HCT116 (cell line): ENCODE measurements around the gene PRCD. TPM values are rescaled to one million over a fixed set of nuclear protein-coding genes. Genes with fewer than 3 reads are reported as not detected.

ENCODE experiments used
- ATAC-seq: fragments of 200-7000 bp; cut with Tn5 transposase; 2 replicates; pipeline ENCODE4 v1.9.1; 2020; ENCODE audit warnings: mild to moderate bottlenecking, moderate library complexity
- BruUV-seq: library from RNA; stranded (reverse); fragments of 400-500 nt; replicated peaks from 2 replicates; lab custom pipeline; 2021; lab: Mats Ljungman, UMichigan
- CTCF ChIA-PET: fragments of 300-600 bp; sonication (Branson Sonifier 250); formaldehyde crosslinking; loops from one replicate; lab custom pipeline; 2021; ENCODE audit warnings: antibody characterized with exemption; lab: Charles Lee
- POLR2A ChIA-PET: fragments of 300-600, 350-600 bp; sonication (Branson Sonifier 250); formaldehyde crosslinking; loops from one replicate; lab custom pipeline; 2021; ENCODE audit warnings: antibody characterized with exemption; lab: Charles Lee
- RAD21 ChIA-PET, 2 experiments: fragments of 300-600 bp; sonication (Branson Sonifier 250); formaldehyde crosslinking; loops; one replicate each; lab custom pipeline; 2023; ENCODE audit warnings: low total read pairs in 2 of 2; ENCODE audit not compliant: uncharacterized antibody in 2 of 2, unreplicated experiment in 2 of 2, low non-redundant PET in 1 of 2; lab: Charles Lee
- DNase-seq: peaks from one replicate; pipeline ENCODE4 v3.0.0-alpha.2; 2010; ENCODE audit warnings: low read depth, low spot score
- H2AFZ ChIP-seq: fragments of 200-600 bp; shearing (Covaris generic), sonication (generic); 2 replicates; pipeline ENCODE4 v1.6.1; 2017; ENCODE audit warnings: low read depth, mixed run types, mixed read lengths, antibody characterized with exemption, low read length; ENCODE audit not compliant: poor library complexity, severe bottlenecking
- H3K27ac ChIP-seq: 2 replicates; pipeline ENCODE4 v1.5.1; 2012; ENCODE audit warnings: low read depth, low read length
- H3K27me3 ChIP-seq: fragments of 200-600 bp; sonication (generic); 2 replicates; pipeline ENCODE4 v1.6.1; 2016; ENCODE audit warnings: mixed run types, low read length, mixed read lengths; ENCODE audit not compliant: insufficient read depth
- H3K36me3 ChIP-seq, 2 experiments: fragments of 200-500 bp in 1 of 2; fragments of 200-600 bp in 1 of 2; sonication (Bioruptor generic) in 1 of 2; sonication (generic) in 1 of 2; 2 replicates each; pipeline versions ENCODE4 v1.5.1 to v1.6.1; 2014 to 2016; ENCODE audit warnings: low read length in 2 of 2, inconsistent platforms in 1 of 2, mixed read lengths in 1 of 2, mixed run types in 1 of 2; ENCODE audit not compliant: insufficient read depth in 2 of 2, control insufficient read depth in 1 of 2
- H3K4me1 ChIP-seq, 2 experiments: fragments of 200-600 bp in 1 of 2; sonication (generic) in 1 of 2; 2 replicates each; pipeline versions ENCODE4 v1.5.1 to v1.6.1; 2012 to 2017; ENCODE audit warnings: low read length in 2 of 2, inconsistent platforms in 1 of 2, mild to moderate bottlenecking in 1 of 2, mixed read lengths in 1 of 2, mixed run types in 1 of 2, moderate library complexity in 1 of 2; ENCODE audit not compliant: insufficient read depth in 2 of 2, control insufficient read depth in 1 of 2
- H3K4me2 ChIP-seq: fragments of 200-600 bp; sonication (generic); 2 replicates; pipeline ENCODE4 v1.6.1; 2017; ENCODE audit warnings: mixed run types, low read length, mixed read lengths
- H3K4me3 ChIP-seq, 2 experiments: fragments of 200-600 bp in 1 of 2; sonication (generic) in 1 of 2; replicated peaks in 1 of 2; 2 replicates each; pipeline ENCODE4 v1.5.1; 2011 to 2016; ENCODE audit warnings: low read length in 2 of 2, control low read depth in 1 of 2, low read depth in 1 of 2, mild to moderate bottlenecking in 1 of 2, mixed read lengths in 1 of 2, mixed run types in 1 of 2
- H3K79me2 ChIP-seq: fragments of 200-600 bp; sonication (generic); 2 replicates; pipeline ENCODE4 v1.6.1; 2017; ENCODE audit warnings: mild to moderate bottlenecking, mixed run types, low read length, moderate library complexity, mixed read lengths; ENCODE audit not compliant: insufficient read depth
- H3K9ac ChIP-seq: fragments of 200-600 bp; sonication (generic); 2 replicates; pipeline ENCODE4 v1.6.1; 2016; ENCODE audit warnings: low read length, mixed read lengths
- H3K9me2 ChIP-seq: fragments of 200-600 bp; sonication (generic), shearing (Covaris generic); 2 replicates; pipeline ENCODE4 v1.6.1; 2017; ENCODE audit warnings: mixed run types, mild to moderate bottlenecking, moderate library complexity; ENCODE audit not compliant: insufficient read depth
- H3K9me3 ChIP-seq, 2 experiments: fragments of 200-500 bp in 1 of 2; fragments of 200-600 bp in 1 of 2; sonication (Bioruptor generic) in 1 of 2; sonication (generic) in 1 of 2; 2 replicates each; pipeline ENCODE4 v1.6.1; 2014 to 2017; ENCODE audit warnings: low read length in 2 of 2, mixed read lengths in 2 of 2, inconsistent platforms in 1 of 2, low read depth in 1 of 2, mild to moderate bottlenecking in 1 of 2, mixed run types in 1 of 2, moderate library complexity in 1 of 2; ENCODE audit not compliant: control insufficient read depth in 1 of 2, insufficient read depth in 1 of 2
- H4K20me1 ChIP-seq: fragments of 200-600 bp; sonication (generic), shearing (Covaris generic); 2 replicates; pipeline ENCODE4 v1.6.1; 2017; ENCODE audit warnings: mixed run types, mild to moderate bottlenecking, moderate library complexity; ENCODE audit not compliant: insufficient read depth
- ATF3 ChIP-seq: IDR thresholded peaks from 2 replicates; pipeline ENCODE4 v1.6.1; 2012
- CTCF ChIP-seq, 3 experiments: fragments of 200-600 bp in 1 of 3; sonication (generic) in 1 of 3; IDR thresholded peaks in 2 of 3; conservative IDR thresholded peaks in 1 of 3; 2 replicates each; pipeline ENCODE4 v1.5.1; 2012 to 2017; ENCODE audit warnings: low read depth in 2 of 3, low read length in 2 of 3, antibody characterized with exemption in 1 of 3, borderline replicate concordance in 1 of 3, control low read depth in 1 of 3, mild to moderate bottlenecking in 1 of 3, mixed read lengths in 1 of 3, mixed run types in 1 of 3, moderate library complexity in 1 of 3; ENCODE audit not compliant: insufficient read depth in 1 of 3
- ELF1 ChIP-seq: IDR thresholded peaks from 2 replicates; pipeline ENCODE4 v1.6.1; 2012; ENCODE audit warnings: low read depth, borderline replicate concordance
- EZH2 ChIP-seq: fragments of 200-600 bp; sonication (generic); IDR thresholded peaks from 2 replicates; pipeline ENCODE4 v1.6.1; 2017; ENCODE audit warnings: antibody characterized with exemption, mixed run types
- POLR2A ChIP-seq: IDR thresholded peaks from 2 replicates; pipeline ENCODE4 v1.7.0; 2011; ENCODE audit warnings: borderline replicate concordance; ENCODE audit not compliant: insufficient read depth, insufficient read length; ENCODE audit errors: extremely low read depth
- SP1 ChIP-seq: IDR thresholded peaks from 2 replicates; pipeline ENCODE4 v1.6.1; 2012; ENCODE audit warnings: low read depth
- SRF ChIP-seq: IDR thresholded peaks from 2 replicates; pipeline ENCODE4 v1.6.1; 2012; ENCODE audit warnings: low read depth
- ZFX ChIP-seq: fragments of 450-650 bp; IDR thresholded peaks from 2 replicates; pipeline ENCODE4 v1.6.1; 2017
- intact Hi-C: fragments of 100-400 bp; cut with micrococcal nuclease; formaldehyde crosslinking; loops from 2 replicates; pipeline ENCODE4 v1.10.0; 2022
- total RNA-seq: library from RNA; stranded (reverse); gene quantifications from one replicate; pipeline ENCODE4 v1.2.1, GENCODE V29; 2021; ENCODE audit not compliant: unreplicated experiment

PRCD gene
- total RNA-seq, 1 experiment from 2014 or later: not detected

- ChIA-PET RAD21 (no interaction called here), CTCF (interaction anchor here (0.5 to 1.2 kb wide), 5 partner anchors 8 to 92 kb away, joined by 3 to 4 read pairs (median 3); no protein-coding TSS in a partner anchor), POLR2A (interaction anchor here (0.6 to 1.2 kb wide), 2 partner anchors 22 to 74 kb away, joined by 3 read pairs; no protein-coding TSS in a partner anchor)
- ATAC-seq (no peak), DNase-seq (no peak)
- no peaks in the 10 kb centered on the region for H3K36me3 ChIP-seq
- intact Hi-C loops: no loop called here
- BruUV-seq: no TSS peak
- no peak overlapping the region for H3K4me2 ChIP-seq
- no peak overlapping the region for H3K27ac ChIP-seq
- no peak overlapping the region for H3K9ac ChIP-seq
- no peaks in the 10 kb centered on the region for H3K27me3 ChIP-seq
- H3K79me2 ChIP-seq: no peaks in the 10 kb centered on the region
- no peaks in the 10 kb centered on the region for H3K9me3 ChIP-seq
- H3K4me3 ChIP-seq: no peak overlapping the region
- peaks cover 7 to 20% of the 10 kb centered on the region in 2 experiments; a peak in 3 of 4 replicates for H3K4me1 ChIP-seq
- H4K20me1 ChIP-seq: no peaks in the 10 kb centered on the region
- H3K9me2 ChIP-seq: no peaks in the 10 kb centered on the region
- no peak overlapping the region for H2AFZ ChIP-seq
- TF ChIP-seq ZFX (no peak), ELF1 (no peak), POLR2A (no peak)
Measured at GRCh38 chr17:76579281-76579680, 39.4 kb downstream of the PRCD start.

GRCh38 chr17:76581515-76581914 lies 41.7 kb downstream of the PRCD start:
- no peak for TF ChIP-seq SP1
- no peak for TF ChIP-seq SRF
- TF ChIP-seq CTCF (IDR thresholded peaks at IDR 0.05 in 2 of 3, conservative IDR thresholded peaks at IDR 0.05 in 1 of 3; ENCODE audit: borderline replicate concordance in 1 of 3, insufficient read depth in 1 of 3, low read depth in 2 of 3, low read length in 2 of 3): no peak
- no peak for TF ChIP-seq ELF1
- no peak for TF ChIP-seq EZH2
- no peak for TF ChIP-seq ATF3
- H3K4me2 ChIP-seq: no peak overlapping the region
- ATAC-seq (no peak), DNase-seq (no peak)
- no peaks in the 10 kb centered on the region for H3K36me3 ChIP-seq
- H3K27me3 ChIP-seq: no peaks in the 10 kb centered on the region
- RAD21 ChIA-PET: no interaction called here
- CTCF ChIA-PET: no interaction called here
- no peaks in the 10 kb centered on the region for H3K9me2 ChIP-seq
- H3K4me1 ChIP-seq: peaks cover 12 to 37% of the 10 kb centered on the region in 2 experiments; a peak in 3 of 4 replicates
- POLR2A ChIA-PET: no interaction called here
- no peaks in the 10 kb centered on the region; the same call in 1 of the 2 replicates for H3K79me2 ChIP-seq
- intact Hi-C loops: no loop called here
- no peak overlapping the region for H3K4me3 ChIP-seq
- no peak overlapping the region for H2AFZ ChIP-seq
- H3K27ac ChIP-seq: no peak overlapping the region
- no peak overlapping the region for H3K9ac ChIP-seq
- H4K20me1 ChIP-seq: no peaks in the 10 kb centered on the region
- H3K9me3 ChIP-seq: no peaks in the 10 kb centered on the region
- no TSS peak for BruUV-seq
